ENCODE results near the gene DNAI4. TPM values are rescaled to one million over a fixed set of nuclear protein-coding genes. Genes with fewer than 3 reads are reported as not detected.
A peak's percentile ranks its signal among the peaks of the same experiment; 100 is the strongest.

Gene DNAI4
- total and polyA plus RNA-seq, 9 of the 15 experiments (the other 6 are each of a cell fraction or from before 2014, with no cell fraction given): 0.57 to 4.8 (median 2.6) TPM; not detected in 1

DNA sequence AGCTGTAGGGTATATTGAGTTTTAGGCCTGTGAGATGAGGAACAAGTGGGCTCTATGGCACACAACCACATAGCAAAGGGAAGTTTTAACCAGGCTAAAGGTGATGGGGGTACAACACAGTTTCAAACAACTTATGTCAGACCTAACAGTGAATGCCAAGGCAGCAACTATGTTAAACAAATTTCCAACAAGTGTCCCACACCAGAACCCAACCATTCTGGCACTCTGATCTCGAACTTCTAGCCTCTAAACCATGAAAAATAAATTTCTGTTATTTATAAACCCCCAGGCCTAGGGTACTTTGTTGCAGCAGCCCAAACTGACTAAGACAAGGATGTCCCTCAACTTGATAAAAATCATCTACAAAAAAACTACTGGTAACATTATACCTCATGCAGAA, 71.3 kb downstream of the DNAI4 start:
- Histone ChIP-seq H4K20me1 (replicated peaks; ENCODE audit: control insufficient read depth, insufficient read depth, low read length) (no peaks in the 10 kb centered on the region), H3K9me1 (ENCODE audit: control insufficient read depth, insufficient read depth, low read length) (no peaks in the 10 kb centered on the region), H3K79me2 (ENCODE audit: control insufficient read depth, insufficient read depth, low read length) (no peaks in the 10 kb centered on the region), H3K9me3 (replicated peaks; ENCODE audit: control insufficient read depth, insufficient read depth, low read depth, low read length) (no peaks in the 10 kb centered on the region), H3K4me2 (ENCODE audit: insufficient read depth, low read length) (no peak overlapping the region), H3K4me3 (no peak overlapping the region), H3K27ac (ENCODE audit: extremely low read depth, low read depth, low read length) (no peak overlapping the region), H3K36me3 (ENCODE audit: control insufficient read depth, insufficient read depth, low read length) (no peaks in the 10 kb centered on the region), H3K27me3 (ENCODE audit: control insufficient read depth in 2 of 2, insufficient read depth in 2 of 2, low read length in 2 of 2) (no peaks in the 10 kb centered on the region), H3K9ac (ENCODE audit: insufficient read depth in 1 of 2, low read depth in 2 of 2, low read length in 2 of 2) (no peak overlapping the region), H3K4me1 (replicated peaks in 1 of 2; ENCODE audit: control insufficient read depth in 2 of 2, insufficient read depth in 2 of 2, low read length in 2 of 2) (no peaks in the 10 kb centered on the region), H2AFZ (ENCODE audit: low read depth, low read length) (peak overlapping the region; percentile 70)
- TF ChIP-seq, protein P1, sequence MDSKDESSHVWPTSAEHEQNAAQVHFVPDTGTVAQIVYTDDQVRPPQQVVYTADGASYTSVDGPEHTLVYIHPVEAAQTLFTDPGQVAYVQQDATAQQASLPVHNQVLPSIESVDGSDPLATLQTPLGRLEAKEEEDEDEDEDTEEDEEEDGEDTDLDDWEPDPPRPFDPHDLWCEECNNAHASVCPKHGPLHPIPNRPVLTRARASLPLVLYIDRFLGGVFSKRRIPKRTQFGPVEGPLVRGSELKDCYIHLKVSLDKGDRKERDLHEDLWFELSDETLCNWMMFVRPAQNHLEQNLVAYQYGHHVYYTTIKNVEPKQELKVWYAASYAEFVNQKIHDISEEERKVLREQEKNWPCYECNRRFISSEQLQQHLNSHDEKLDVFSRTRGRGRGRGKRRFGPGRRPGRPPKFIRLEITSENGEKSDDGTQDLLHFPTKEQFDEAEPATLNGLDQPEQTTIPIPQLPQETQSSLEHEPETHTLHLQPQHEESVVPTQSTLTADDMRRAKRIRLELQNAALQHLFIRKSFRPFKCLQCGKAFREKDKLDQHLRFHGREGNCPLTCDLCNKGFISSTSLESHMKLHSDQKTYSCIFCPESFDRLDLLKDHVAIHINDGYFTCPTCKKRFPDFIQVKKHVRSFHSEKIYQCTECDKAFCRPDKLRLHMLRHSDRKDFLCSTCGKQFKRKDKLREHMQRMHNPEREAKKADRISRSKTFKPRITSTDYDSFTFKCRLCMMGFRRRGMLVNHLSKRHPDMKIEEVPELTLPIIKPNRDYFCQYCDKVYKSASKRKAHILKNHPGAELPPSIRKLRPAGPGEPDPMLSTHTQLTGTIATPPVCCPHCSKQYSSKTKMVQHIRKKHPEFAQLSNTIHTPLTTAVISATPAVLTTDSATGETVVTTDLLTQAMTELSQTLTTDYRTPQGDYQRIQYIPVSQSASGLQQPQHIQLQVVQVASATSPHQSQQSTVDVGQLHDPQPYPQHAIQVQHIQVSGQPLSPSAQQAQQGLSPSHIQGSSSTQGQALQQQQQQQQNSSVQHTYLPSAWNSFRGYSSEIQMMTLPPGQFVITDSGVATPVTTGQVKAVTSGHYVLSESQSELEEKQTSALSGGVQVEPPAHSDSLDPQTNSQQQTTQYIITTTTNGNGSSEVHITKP (IDR thresholded peaks at IDR 0.05; ENCODE audit: partially characterized antibody): peak; percentile 94
- peak; percentile 31; the same call in 1 of the 2 replicates for TF ChIP-seq ATF7 (IDR thresholded peaks at IDR 0.05)
- TF ChIP-seq MECOM (CRISPR knock-in tag; IDR thresholded peaks at IDR 0.05): no peak
- TF ChIP-seq CREB3L1 (IDR thresholded peaks at IDR 0.05; ENCODE audit: borderline replicate concordance, low read depth): no peak
- intact Hi-C loops (cut with micrococcal nuclease) (no loop called here), in situ Hi-C loops (cut with MboI) (no loop called here)
- no peak for DNase-seq (ENCODE audit: extremely low read depth in 1 of 4, low spot score in 3 of 4)
- FAIRE-seq: no peak
- 21% methylated on average over 1 of the region's 1 CpG for WGBS (ENCODE audit: insufficient coverage, low coverage, missing lambda C conversion rate)
- POLR2A ChIA-PET: no interaction called here
- ATAC-seq: no peak; the same call in 1 of the 3 replicates
- BruUV-seq (replicated peaks): no TSS peak
- CTCF ChIA-PET (ENCODE audit: low intra/inter-chr PET ratio): no interaction called here
